Measurements from ENCODE around the gene PIGX. TPM values are rescaled to one million over a fixed set of nuclear protein-coding genes. Genes with fewer than 3 reads are reported as not detected.

PIGX gene
- polyA plus RNA-seq, 1 donor from 2014 or later, result 116 TPM

DNA sequence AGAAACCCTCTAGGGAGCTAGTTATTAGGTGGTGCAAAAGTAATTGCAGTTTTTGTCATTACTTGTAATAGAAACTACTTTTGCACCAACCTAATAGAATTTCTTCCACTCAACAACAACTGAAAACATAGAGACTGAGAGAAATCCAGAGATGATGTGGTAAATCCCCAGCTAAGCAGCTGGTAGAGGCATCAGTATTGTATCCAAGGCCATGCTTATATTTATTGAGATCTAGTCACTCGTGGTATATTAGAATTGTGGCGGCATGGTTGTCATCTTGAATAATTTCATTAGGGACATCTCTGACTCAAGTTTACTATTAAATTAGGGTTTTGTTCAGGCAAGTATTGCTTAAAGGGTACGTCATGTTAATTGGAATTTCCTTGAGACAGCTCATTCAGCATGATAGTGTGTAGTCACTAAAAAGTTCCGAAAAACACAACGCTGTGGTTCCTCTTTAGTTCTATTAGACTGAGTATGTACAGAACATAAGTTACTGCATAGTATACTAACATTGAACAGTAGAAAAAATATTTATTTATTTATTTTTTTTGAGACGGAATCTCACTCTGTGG, 62.8 kb downstream of the PIGX start:
- H4K20me1 ChIP-seq (ENCODE audit: insufficient read depth), result no peaks in the 10 kb centered on the region
- TF ChIP-seq MXI1 (conservative IDR thresholded peaks at IDR 0.05; ENCODE audit: poor library complexity, severe bottlenecking), result no peak
- TF ChIP-seq SMC3 (conservative IDR thresholded peaks at IDR 0.05; ENCODE audit: poor library complexity), result no peak
- no peak for TF ChIP-seq POLR2AphosphoS5 (IDR thresholded peaks at IDR 0.05)
- TF ChIP-seq RAD21 (conservative IDR thresholded peaks at IDR 0.05), result no peak
- TF ChIP-seq, protein P1, sequence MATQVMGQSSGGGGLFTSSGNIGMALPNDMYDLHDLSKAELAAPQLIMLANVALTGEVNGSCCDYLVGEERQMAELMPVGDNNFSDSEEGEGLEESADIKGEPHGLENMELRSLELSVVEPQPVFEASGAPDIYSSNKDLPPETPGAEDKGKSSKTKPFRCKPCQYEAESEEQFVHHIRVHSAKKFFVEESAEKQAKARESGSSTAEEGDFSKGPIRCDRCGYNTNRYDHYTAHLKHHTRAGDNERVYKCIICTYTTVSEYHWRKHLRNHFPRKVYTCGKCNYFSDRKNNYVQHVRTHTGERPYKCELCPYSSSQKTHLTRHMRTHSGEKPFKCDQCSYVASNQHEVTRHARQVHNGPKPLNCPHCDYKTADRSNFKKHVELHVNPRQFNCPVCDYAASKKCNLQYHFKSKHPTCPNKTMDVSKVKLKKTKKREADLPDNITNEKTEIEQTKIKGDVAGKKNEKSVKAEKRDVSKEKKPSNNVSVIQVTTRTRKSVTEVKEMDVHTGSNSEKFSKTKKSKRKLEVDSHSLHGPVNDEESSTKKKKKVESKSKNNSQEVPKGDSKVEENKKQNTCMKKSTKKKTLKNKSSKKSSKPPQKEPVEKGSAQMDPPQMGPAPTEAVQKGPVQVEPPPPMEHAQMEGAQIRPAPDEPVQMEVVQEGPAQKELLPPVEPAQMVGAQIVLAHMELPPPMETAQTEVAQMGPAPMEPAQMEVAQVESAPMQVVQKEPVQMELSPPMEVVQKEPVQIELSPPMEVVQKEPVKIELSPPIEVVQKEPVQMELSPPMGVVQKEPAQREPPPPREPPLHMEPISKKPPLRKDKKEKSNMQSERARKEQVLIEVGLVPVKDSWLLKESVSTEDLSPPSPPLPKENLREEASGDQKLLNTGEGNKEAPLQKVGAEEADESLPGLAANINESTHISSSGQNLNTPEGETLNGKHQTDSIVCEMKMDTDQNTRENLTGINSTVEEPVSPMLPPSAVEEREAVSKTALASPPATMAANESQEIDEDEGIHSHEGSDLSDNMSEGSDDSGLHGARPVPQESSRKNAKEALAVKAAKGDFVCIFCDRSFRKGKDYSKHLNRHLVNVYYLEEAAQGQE (IDR thresholded peaks at IDR 0.05; ENCODE audit: borderline replicate concordance), result no peak
- TF ChIP-seq EP300 (conservative IDR thresholded peaks at IDR 0.05; ENCODE audit: poor library complexity, severe bottlenecking), result no peak
- TF ChIP-seq EZH2 (IDR thresholded peaks at IDR 0.05; ENCODE audit: borderline replicate concordance, insufficient read depth, low read length, poor library complexity, severe bottlenecking), result no peak
- TF ChIP-seq, protein P2, sequence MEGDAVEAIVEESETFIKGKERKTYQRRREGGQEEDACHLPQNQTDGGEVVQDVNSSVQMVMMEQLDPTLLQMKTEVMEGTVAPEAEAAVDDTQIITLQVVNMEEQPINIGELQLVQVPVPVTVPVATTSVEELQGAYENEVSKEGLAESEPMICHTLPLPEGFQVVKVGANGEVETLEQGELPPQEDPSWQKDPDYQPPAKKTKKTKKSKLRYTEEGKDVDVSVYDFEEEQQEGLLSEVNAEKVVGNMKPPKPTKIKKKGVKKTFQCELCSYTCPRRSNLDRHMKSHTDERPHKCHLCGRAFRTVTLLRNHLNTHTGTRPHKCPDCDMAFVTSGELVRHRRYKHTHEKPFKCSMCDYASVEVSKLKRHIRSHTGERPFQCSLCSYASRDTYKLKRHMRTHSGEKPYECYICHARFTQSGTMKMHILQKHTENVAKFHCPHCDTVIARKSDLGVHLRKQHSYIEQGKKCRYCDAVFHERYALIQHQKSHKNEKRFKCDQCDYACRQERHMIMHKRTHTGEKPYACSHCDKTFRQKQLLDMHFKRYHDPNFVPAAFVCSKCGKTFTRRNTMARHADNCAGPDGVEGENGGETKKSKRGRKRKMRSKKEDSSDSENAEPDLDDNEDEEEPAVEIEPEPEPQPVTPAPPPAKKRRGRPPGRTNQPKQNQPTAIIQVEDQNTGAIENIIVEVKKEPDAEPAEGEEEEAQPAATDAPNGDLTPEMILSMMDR (IDR thresholded peaks at IDR 0.05; ENCODE audit: poor library complexity, severe bottlenecking), result no peak
- TF ChIP-seq TAF1 (IDR thresholded peaks at IDR 0.05; ENCODE audit: low read depth), result no peak

DNA sequence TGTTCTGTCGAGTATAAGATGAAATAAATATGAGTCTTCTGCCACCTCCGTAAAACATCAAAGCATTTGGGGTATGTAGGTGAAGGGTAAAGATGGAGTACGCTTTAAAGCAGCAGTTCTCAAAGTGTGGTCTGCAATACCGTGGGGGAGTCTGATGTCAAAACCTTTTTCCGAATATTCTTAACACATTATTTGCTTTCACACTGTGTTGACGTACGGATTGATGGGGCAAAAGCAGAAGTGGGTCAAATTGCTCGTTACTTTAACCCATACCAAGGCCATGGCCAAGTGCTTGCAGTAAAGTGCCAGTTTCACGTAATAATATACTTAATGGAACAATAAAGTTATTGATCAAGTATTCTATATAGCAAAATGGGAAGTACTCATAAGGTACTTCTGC, 63.8 kb downstream of the PIGX start:
- H4K20me1 ChIP-seq (ENCODE audit: insufficient read depth), result no peaks in the 10 kb centered on the region
- H3F3A ChIP-seq (ENCODE audit: insufficient read depth, low read length, poor library complexity, severe bottlenecking), result no peaks in the 10 kb centered on the region
- no peak overlapping the region for H3K4me3 ChIP-seq (ENCODE audit: low read length)
- H3K9me2 ChIP-seq (ENCODE audit: insufficient read depth, low read length), result no peaks in the 10 kb centered on the region
- no peaks in the 10 kb centered on the region for H3K9me3 ChIP-seq (ENCODE audit: low read length)
- H3K36me3 ChIP-seq (ENCODE audit: insufficient read depth, low read length), result no peaks in the 10 kb centered on the region
- H3K4me2 ChIP-seq (ENCODE audit: low read length), result no peak overlapping the region
- no peaks in the 10 kb centered on the region for H3K27me3 ChIP-seq (ENCODE audit: insufficient read depth, low read depth, low read length)
- no peak overlapping the region for H2AFZ ChIP-seq (ENCODE audit: low read depth, low read length)
- TF ChIP-seq EP300 (conservative IDR thresholded peaks at IDR 0.05; ENCODE audit: poor library complexity, severe bottlenecking) (no peak), TAF1 (IDR thresholded peaks at IDR 0.05; ENCODE audit: low read depth) (no peak), EZH2 (IDR thresholded peaks at IDR 0.05; ENCODE audit: borderline replicate concordance, insufficient read depth, low read length, poor library complexity, severe bottlenecking) (no peak), MXI1 (conservative IDR thresholded peaks at IDR 0.05; ENCODE audit: poor library complexity, severe bottlenecking) (no peak), POLR2AphosphoS5 (IDR thresholded peaks at IDR 0.05) (no peak)
- TF ChIP-seq, protein P1 (IDR thresholded peaks at IDR 0.05; ENCODE audit: borderline replicate concordance), result no peak
- TF ChIP-seq, protein P2 (IDR thresholded peaks at IDR 0.05; ENCODE audit: poor library complexity, severe bottlenecking), result no peak
- no peak overlapping the region for H3K27ac ChIP-seq (ENCODE audit: low read length)
- H3K9ac ChIP-seq (ENCODE audit: low read length), result no peak overlapping the region
- peaks cover 62% of the 10 kb centered on the region for H3K79me2 ChIP-seq (replicated peaks; ENCODE audit: insufficient read depth, low read length)

More for the DNA sequence above, 62.8 kb downstream of the PIGX start:
- no peaks in the 10 kb centered on the region for H3K9me3 ChIP-seq (ENCODE audit: low read length)
- H3K9ac ChIP-seq (ENCODE audit: low read length), result no peak overlapping the region
- H2AFZ ChIP-seq (ENCODE audit: low read depth, low read length), result no peak overlapping the region
- H3K4me3 ChIP-seq (ENCODE audit: low read length), result no peak overlapping the region
- no peaks in the 10 kb centered on the region for H3F3A ChIP-seq (ENCODE audit: insufficient read depth, low read length, poor library complexity, severe bottlenecking)
- H3K27ac ChIP-seq (ENCODE audit: low read length), result no peak overlapping the region
- H3K36me3 ChIP-seq (ENCODE audit: insufficient read depth, low read length), result no peaks in the 10 kb centered on the region
- no peak overlapping the region for H3K4me2 ChIP-seq (ENCODE audit: low read length)
- no peaks in the 10 kb centered on the region for H3K27me3 ChIP-seq (ENCODE audit: insufficient read depth, low read depth, low read length)
- H3K9me2 ChIP-seq (ENCODE audit: insufficient read depth, low read length), result no peaks in the 10 kb centered on the region
- H3K79me2 ChIP-seq (replicated peaks; ENCODE audit: insufficient read depth, low read length), result peaks cover 68% of the 10 kb centered on the region

All from neural cell (in vitro differentiated cells).